A673 (cell line): ENCODE results near the gene MAML2.

Source experiments
- CTCF ChIP-seq: fragments of 300-800, 200-600 bp; sonication (generic); conservative IDR thresholded peaks from 2 replicates; pipeline ENCODE4 v1.5.1; 2017; ENCODE audit warnings: low read depth, mild to moderate bottlenecking, antibody characterized with exemption, low read length, moderate library complexity, mixed read lengths
- EZH2 ChIP-seq: fragments of 200-600 bp; sonication (generic); IDR thresholded peaks from 2 replicates; pipeline ENCODE4 v1.6.1; 2017; ENCODE audit warnings: borderline replicate concordance, low read depth, mild to moderate bottlenecking, mixed read lengths, antibody characterized with exemption, low read length; ENCODE audit not compliant: poor library complexity, severe bottlenecking

GRCh38 chr11:96315476-96315875, 27.5 kb downstream of the MAML2 start:
- TF ChIP-seq CTCF = no peak
- TF ChIP-seq EZH2 = no peak
